ENCODE measurements around the gene PRDM1. TPM values are rescaled to one million over a fixed set of nuclear protein-coding genes. Genes with fewer than 3 reads are reported as not detected.

PRDM1 gene
- total RNA-seq, result 1.3 and 1.5 TPM in 2 replicates

DNA sequence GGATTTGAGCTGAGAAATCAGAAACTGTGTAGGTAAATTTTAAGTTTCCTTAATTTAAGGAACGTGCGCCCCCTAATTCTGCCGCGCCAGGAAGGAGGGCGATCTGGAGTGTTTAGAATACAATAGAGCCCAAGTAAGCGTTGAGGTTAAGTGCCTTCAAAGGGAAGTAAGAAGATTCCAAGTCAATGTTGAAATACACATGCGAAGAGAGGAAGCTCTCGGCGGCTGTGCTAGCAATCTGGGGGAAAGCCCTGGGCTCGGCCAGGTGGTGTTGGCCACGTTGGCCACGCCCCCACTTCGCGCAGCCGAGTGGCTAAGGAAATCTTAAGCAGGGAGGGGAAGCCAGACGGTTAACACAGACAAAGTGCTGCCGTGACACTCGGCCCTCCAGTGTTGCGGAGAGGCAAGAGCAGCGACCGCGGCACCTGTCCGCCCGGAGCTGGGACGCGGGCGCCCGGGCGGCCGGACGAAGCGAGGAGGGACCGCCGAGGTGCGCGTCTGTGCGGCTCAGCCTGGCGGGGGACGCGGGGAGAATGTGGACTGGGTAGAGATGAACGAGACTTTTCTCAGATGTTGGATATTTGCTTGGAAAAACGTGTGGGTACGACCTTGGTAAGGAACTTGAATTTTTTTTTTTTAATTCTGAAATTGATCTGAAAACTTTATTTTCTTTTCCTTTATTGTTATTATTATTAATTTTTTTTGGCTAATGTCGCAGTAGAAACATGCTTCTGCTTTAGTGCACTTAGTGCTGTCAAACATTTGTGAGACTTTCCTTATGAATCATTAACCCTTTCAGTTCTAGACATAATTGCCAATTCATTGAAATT lies at the start of gene PRDM1:
PRDM1 (plus strand) TSS at position 353 of the 830 bp plus-strand sequence; CDS start at position 571, 218 bp downstream.
- peak in 1 of 2 donors; percentile 56 for DNase-seq (ENCODE audit: low read depth in 2 of 2)

DNA sequence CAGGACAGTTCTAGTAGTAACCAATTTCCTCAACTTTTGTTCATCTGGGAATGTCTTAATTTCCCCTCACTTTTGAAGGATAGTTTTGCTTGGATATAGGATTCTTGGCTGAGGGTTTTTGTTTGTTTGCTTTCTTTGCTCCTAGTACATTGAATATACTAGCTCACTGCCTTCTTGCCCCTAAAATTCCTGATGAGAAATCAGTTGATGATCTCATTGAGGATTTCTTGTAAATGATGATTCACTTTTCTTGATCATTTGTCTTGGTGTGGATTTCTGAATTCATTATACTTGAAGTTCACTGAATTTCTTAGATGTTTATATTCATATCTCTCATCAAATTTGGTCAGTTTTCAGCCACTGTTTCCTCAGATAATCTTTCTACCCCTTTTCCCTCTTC lies 49.1 kb upstream of the PRDM1 start:
- no peak for DNase-seq (ENCODE audit: low read depth in 2 of 2)

DNA sequence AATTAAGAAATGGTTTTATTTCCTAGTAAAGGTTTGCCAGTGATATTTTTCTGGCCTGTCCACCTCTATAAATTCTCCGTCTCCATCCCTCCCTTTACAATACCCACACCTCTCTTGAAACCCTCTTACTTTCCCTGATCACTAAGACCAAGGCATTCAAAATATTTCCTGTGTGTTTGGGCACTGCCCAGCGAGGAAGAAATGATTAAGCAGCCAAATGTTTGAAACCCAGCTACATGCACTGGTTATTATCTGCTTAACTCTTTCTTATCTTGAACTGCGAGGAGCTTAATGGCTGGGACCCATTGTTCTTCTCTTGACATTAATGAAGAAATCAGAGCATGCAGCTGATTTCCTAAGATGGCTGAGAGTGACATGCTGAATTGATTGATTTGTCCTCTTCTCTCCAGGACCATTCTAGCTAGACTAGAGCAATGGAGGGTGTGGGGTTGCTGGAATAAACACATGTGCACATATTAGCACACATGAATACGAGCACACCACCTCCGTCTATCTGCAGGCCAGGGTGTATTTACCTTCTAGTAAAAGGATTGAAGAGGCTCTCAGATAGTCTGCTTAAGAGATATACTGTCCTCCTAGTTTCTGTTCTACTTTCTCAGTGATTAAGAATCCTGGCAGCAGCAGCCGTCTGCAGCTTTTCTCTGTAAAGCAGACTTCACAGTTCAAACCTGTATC lies 46.1 kb upstream of the PRDM1 start:
- no peak for DNase-seq (ENCODE audit: low read depth in 2 of 2)

DNA sequence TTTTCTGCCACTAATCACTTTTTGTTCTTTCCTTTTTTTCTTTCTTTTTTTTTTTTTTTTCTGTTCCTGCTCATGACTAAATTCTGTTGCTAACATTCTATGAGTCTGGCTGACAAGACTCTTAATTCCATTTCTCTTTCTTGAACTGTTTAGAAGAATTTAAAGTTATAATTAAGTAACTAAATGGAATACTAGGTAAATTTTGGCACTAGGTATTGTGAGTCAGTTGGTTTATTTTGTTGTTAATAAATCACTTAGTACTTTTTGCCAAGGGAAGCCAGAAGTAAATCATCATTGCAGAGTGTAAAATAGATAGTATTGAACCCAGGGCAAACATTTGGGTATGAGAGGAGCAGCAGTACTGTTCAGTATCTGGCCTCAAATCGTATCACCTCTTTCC lies 42.0 kb upstream of the PRDM1 start:
- DNase-seq (ENCODE audit: low read depth in 2 of 2), result no peak

DNA sequence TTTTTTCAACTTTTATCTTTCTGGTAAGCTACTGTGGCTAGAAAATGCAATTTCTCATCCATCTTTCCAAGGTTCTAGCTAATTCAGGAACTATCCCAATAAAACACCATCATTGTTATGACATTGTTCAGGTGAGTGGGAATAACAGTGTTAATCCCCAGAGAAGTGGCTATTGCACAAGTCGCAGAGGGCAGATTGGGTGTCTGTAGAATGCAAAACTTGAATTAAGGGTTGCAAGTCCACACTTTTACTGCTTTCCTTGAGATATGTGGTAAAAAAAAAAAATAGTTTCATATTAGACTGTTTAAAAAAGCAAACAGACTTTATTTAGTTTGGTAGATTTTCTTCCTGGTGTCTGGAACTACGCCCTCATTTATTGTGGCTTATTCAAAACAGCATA lies 41.1 kb upstream of the PRDM1 start:
- no peak for DNase-seq (ENCODE audit: low read depth in 2 of 2)

DNA sequence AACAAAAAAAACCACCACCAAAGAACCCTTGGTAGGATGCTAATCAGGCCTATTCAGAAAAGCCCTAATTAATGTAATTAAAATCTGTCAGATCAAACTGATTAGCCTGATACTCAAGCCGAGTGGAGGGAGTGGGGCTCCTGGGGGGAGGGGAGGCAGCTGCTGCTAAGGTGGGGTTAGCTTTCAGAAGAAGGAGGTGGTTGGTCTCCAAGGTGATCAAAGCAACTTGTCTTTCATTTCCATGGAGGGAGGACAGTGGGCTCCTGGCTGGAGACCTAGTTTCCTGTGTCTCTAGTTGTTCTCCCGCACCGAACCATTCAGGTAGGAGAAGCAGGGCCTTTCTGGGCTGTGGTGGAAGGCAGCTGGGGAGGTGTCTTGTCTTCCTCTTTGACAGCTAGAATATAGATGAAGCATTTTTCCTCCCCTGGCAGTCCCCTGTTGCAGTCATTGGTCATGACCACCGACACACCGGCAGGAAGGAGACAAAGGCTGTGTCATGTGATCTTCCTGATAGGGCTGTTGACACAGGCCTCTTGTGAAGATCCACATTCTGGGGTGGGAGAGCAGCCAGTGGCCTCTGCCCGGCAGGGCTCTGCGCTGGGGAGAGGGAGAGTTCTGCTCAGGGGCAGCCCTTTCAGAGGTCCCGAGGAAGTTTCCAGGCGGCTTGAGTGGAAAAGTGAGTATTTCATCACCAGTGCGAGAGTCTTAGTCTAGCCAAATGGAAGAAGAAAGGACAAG lies 39.9 kb upstream of the PRDM1 start:
- DNase-seq (ENCODE audit: low read depth in 2 of 2), result no peak

DNA sequence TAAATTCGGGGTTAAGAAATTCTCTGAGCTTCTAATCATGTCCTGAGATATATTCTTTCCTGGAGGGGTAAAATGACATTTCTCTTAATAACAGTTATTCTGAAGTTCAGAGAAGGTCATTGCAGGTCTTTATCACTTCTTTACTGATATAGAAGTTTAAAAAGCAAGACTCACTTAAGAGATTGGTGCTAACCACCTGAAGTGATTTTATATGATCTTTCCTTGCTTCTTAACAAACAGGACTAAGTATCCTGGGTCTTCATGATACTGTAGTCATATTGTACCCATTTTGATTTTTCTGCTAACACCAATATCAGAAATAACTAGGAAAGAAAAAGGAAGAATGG lies 39.3 kb upstream of the PRDM1 start:
- no peak for DNase-seq (ENCODE audit: low read depth in 2 of 2)

DNA sequence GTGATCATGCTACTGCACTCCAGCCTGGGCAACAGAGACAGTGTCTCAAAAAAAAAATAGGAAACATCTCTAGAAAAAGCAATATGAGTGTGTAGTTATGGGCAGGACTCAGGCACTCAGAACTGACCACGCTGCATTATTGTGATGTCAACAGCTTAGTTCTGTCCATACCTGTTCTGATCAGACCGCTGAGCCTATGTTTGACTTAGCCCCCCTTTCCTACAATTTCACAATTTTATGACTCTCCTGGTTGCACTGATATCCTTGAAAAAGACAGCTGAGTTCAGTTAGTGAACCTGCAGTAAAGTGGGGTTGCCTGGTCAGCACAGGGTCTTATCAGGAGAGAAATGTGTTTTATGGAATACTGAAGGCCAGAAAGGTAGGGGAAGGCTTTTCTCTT lies 37.8 kb upstream of the PRDM1 start:
- no peak for DNase-seq (ENCODE audit: low read depth in 2 of 2)

DNA sequence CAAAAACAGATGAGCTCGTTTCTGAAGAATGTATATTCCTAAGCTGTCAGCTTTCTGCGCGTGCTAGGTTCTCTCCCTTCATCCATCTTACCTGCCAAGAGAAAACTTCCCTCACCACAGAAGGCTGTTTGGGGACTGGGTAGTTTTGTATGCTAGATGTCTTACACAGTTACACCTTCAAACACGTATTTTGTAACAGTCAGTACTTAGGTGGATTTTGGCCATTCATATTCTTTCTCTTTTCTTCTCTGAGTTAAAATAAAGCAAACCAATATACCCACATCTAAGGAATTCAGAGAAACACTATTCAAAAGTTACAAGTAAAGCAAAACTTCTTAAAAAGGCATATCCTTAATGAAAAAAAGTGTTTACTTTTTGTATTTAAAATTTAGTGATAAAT lies 35.6 kb upstream of the PRDM1 start:
- DNase-seq (ENCODE audit: low read depth in 2 of 2), result no peak

DNA sequence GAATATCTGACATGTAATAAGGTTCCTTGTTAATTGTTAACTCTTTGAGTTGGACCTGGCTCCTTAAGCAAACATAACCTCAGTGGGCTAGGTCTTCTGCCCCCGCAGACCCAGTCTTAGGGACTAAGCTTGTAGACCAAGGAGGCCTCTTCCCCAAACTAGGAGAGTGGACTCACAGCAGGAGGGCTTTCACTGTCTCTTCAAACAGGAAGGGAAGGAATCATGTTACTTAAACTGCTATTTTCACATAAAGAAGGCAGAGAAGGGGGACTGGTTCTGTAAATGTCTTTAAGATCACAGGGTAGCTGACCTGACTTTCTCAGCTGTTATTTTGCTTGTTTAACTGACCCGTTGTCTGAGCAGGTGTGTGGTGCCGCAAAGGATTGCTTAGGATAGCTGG lies 34.9 kb upstream of the PRDM1 start:
- DNase-seq (ENCODE audit: low read depth in 2 of 2), result no peak

DNA sequence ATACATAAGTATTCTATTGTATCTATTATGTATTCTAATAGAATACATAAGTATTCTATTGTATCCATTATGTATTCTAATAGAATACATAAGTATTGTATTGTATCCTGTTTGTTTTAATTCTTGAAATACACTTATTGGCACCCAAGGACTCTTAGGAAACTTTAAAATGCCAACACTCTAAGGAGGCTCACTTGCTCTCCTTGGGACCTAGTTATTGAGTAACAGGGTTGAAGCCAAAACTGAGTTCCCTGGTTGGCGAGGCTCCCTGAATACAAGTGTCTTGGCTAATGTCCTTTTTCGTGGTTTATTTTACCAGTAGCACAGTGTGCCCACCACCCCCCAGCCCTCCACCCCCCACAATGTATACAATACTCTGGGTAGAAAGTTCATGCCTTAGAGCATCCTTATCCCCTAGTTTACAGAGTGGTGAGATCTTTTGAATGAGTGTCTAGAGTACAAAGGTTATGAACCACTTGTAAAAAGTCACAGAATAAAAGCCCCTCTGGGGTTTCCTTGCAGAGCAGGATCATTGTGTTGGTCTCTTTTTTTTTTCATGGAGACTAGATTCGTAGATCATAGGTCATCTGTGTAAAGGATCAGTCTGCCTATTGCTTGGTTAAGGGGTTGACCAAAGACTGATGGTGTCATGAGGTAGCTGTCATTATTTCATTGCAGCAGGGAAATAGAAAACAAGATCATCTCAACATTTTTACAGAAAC lies 32.5 kb upstream of the PRDM1 start:
- DNase-seq (ENCODE audit: low read depth in 2 of 2), result no peak

DNA sequence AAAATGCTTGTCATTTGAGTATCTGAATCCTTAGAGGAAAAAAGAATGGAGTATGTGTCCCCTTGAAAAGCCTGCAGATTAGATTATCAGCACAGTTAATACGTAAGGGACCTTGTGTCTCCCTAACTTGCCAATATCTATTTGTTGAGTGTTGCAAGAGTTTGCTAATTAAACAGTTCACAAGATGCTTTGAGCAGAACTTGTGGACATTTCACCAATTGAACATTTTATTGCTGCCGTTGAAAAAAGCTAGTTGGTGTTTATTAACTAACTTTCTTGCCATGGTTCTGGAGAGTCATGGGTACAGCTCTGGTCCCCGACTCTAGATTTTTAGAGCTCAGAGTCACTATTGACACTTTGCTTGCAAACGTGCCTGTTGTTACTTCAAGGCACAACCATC lies 30.6 kb upstream of the PRDM1 start:
- no peak for DNase-seq (ENCODE audit: low read depth in 2 of 2)

DNA sequence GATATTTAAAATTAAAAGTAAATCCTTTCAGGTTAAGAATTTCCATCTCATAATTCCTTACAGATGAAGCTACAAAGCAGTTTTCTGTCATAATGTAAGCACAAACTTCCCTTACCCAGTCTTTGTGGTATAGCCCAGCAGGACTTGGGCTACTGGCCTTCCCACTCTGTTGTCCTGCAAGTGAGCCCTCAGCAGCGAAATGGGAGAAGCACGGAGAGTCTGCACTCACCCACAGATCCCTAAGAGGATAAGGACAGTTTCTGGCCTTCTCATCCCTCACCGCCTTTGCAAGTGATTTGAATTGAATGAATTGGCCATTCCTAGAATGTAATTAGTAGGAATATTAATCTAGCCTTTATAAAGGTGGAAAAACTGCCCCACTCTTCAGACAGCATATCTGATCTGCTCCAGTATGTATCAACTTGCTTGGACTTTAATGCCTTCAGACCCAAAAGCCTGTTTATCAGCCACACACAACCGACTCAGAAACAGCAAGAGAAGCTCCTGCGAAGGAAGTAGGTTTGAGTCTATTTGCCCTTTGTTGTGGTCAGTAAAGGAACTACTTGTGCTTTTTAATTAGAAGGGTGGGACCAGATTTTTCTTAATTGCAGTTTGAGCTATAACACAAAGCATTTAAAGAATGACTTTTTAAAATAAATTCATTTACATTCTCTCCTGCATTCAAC lies 29.9 kb upstream of the PRDM1 start:
- no peak for DNase-seq (ENCODE audit: low read depth in 2 of 2)

DNA sequence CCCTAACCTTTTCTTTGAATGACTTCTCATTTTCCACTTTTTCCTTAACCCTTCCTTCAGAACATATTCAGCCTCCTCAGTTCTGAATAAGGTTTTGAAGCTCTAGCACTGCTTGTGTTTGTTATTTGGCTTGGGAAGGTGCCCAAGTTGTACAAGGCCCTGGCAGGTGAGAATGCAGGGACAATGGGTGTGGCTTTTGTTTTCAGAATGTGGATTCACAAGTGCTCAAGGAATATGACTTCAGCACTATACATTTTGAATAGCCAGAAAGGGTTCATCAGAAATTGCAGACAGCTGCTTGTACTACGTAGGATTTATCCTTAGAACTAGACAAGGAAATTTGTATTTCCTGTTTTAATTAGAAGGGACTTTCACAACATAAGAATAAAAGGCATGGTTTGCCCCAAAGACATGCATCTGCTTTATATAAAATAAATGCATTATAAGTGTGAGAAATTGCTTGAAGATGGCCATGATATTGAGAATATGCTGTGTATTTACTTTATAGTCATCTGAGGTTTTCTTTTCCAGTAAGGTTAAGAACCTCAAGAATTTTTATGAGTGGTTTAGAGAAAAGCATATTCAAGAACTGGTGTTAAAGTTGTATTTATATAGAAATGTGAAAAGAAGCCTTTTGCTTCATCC lies 29.3 kb upstream of the PRDM1 start:
- no peak for DNase-seq (ENCODE audit: low read depth in 2 of 2)

DNA sequence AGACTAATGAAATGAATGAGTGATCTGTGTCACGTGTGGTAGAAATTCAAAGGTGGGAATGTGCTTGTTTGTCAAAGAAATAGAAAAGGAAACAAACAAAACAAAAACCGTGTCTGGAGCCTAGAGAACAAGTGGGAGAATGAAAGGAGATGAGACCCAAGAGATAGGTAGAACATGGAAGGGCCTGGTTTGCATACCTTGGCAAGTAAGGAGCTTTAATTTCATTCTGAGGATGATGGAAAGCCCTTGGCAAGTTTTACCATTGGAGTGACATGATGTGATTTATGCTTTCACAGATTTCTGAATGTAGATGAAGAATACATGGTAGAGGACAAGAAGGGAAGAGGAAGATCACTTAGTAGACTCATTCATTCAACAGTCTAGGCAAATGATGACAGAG lies 26.8 kb upstream of the PRDM1 start:
- no peak for DNase-seq (ENCODE audit: low read depth in 2 of 2)

DNA sequence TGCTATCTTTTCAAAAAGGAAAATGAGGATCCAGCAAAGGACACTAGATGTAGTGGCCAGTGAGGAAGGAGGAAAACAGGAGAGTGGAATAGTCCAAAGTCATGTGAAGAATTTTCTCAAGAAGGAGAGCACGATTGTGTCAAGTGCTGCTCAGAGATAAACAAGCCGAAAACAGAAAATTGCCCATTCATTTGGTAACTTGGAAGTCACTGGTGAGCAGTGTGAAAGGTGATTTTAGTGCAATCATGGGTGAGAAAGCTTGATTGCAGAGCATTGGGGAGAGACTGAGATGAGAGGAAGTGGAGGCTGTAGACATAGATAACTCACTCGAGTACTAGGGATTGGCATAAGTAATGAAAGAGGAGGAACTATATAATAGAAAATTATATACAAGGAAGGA lies 26.0 kb upstream of the PRDM1 start:
- no peak for DNase-seq (ENCODE audit: low read depth in 2 of 2)

DNA sequence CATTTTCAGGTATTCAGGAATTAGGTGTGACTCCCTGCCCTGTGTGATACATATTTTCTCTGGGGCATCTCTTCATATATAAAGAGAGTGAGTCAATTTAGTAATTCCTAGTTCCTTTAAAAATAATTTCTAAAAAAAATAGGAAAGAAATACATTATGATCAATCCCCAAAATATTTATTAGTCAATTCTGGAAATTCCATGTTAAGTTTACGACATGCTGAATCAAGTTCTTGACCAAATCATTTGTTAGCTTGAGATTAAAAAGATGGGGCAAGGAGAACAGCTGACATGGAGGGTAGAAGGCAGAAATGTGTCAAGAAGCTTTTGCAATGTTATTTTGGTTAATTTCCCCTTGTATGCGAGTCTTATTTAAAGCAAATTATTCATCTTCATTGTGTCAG lies 22.7 kb upstream of the PRDM1 start:
- DNase-seq (ENCODE audit: low read depth in 2 of 2), result no peak

DNA sequence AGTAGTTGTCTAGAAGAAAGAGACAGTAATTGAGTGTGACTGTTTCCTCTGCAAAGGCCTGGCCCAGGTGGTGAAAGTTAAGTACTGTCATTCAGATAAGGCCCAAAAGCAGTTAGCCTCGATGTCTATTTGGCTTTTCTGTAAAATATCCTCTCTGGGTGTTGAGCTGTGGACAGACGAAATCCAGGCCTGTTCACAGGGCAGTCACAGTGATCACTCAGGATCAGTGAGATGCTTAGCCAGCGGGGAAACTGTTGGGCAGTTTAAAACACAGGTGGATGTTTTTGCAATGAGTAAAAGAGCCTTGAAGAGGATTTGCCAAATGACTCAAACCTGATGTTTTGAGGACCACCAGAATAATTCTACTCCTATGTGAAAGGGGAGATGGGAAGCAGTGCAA lies 22.0 kb upstream of the PRDM1 start:
- no peak for DNase-seq (ENCODE audit: low read depth in 2 of 2)

DNA sequence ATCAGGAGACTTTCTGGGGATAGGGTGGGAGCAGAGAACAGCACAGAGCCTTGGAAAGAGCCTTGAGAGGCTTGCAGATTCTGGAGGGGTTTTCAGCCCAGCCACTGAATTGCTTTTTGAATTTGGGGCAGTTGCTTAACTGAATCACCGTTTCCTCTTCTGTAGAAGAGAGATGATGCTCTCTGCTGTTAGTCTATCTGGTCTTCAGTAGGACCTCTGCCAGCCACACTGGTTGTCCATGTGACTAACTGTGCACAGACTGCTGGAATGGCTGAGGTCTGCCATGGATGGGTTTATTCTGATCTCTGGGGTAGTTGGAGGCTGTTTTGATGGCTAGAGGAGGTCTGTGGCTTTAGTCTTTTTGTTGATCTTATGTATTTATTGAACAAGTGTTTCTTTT lies 21.4 kb upstream of the PRDM1 start:
- DNase-seq (ENCODE audit: low read depth in 2 of 2), result no peak

DNA sequence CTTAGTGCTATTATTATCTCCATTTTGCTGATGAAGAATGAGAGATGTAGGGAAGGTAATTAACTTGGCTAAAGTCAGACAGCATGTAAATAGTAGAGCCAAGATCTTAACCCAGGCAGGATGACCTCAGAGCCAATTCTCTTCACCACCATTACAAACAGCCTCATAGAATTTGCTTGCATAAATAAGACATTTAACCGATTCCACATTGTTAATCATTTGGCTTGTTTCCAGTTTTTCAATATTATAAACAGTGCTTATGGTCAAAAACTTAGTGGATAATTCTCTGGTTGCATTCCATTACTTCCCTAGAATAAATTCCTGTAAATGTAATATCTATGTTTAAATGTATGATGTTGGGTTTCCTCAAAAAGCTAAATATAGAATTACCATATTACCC lies 19.1 kb upstream of the PRDM1 start:
- no peak for DNase-seq (ENCODE audit: low read depth in 2 of 2)

DNA sequence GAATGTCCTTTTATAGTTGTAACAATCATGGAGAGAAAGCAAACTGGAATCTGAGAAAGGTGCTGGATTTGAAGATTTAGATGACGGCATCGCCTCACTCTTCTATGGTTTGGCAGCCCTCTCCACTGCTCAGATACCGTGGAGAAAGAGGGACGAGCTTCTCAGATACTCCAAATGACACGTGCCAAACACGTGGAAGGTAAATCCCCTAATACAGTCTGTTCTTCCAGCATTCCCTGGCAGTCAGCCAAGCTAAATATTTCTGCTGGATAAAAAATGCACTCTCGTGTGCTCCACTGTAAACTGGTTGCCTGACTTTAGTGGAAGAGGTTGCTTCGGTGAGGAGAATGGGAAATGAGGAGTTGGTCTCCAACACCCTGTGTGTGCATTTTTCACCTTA lies 16.7 kb upstream of the PRDM1 start:
- peak; percentile 81 to 83 for DNase-seq (ENCODE audit: low read depth in 2 of 2)
